ENCODE results near the gene RASSF10. TPM values are rescaled to one million over a fixed set of nuclear protein-coding genes. Genes with fewer than 3 reads are reported as not detected.

Gene RASSF10
- total RNA-seq, 1 experiment from 2014 or later = not detected

- Histone ChIP-seq H3K9ac (ENCODE audit: low read length) (no peak overlapping the region), H3K9me3 (ENCODE audit: low read length) (no peaks in the 10 kb centered on the region), H3K9me2 (replicated peaks; ENCODE audit: low read length) (no peaks in the 10 kb centered on the region), H2AFZ (ENCODE audit: low read length) (no peak overlapping the region), H3K27me3 (ENCODE audit: low read length) (no peaks in the 10 kb centered on the region), H3K4me1 (ENCODE audit: insufficient read depth, low read length) (0 out of 2 replicates have a peak, but pooled peaks cover 3% of the 10 kb centered on the region), H3K79me2 (ENCODE audit: low read length) (no peaks in the 10 kb centered on the region), H4K20me1 (ENCODE audit: low read length) (no peaks in the 10 kb centered on the region), H3K36me3 (ENCODE audit: low read depth, low read length) (no peaks in the 10 kb centered on the region), H3K4me3 (ENCODE audit: low read length) (no peak overlapping the region), H3K27ac (ENCODE audit: low read length) (no peak overlapping the region), H3K4me2 (ENCODE audit: low read length) (no peak overlapping the region), H3F3A (ENCODE audit: low read length, unreplicated experiment) (no peaks in the 10 kb centered on the region)
- ChIA-PET CTCF (interaction anchor here (1.2 to 1.5 kb wide), 2 partner anchors 48 to 73 kb away, joined by 6 to 15 read pairs; no protein-coding TSS in a partner anchor), POLR2A (ENCODE audit: unreplicated experiment) (no interaction called here)
- intact Hi-C loops (cut with micrococcal nuclease) = loop anchor here (5.0 to 10.0 kb wide), 3 partner anchors 55 to 675 kb away; no protein-coding TSS in a partner anchor
- no peak for ATAC-seq
- TF ChIP-seq CTCF (conservative IDR thresholded peaks at IDR 0.05; ENCODE audit: low read depth, low read length) (no peak), EZH2 (IDR thresholded peaks at IDR 0.05; ENCODE audit: low read length, unreplicated experiment) (no peak), EZH2phosphoT487 (IDR thresholded peaks at IDR 0.05; ENCODE audit: borderline replicate concordance, low read length) (no peak)
- DNase-seq = no peak
- no TSS peak for BruUV-seq (replicated peaks)
Measured at GRCh38 chr11:12962306-12962705, 46.8 kb upstream of the RASSF10 start.

- no peak overlapping the region for H3K27ac ChIP-seq (ENCODE audit: low read length)
- POLR2A ChIA-PET (ENCODE audit: unreplicated experiment) = no interaction called here
Measured at GRCh38 chr11:12963051-12963450, 46.1 kb upstream of the RASSF10 start.

More at GRCh38 chr11:12963051-12963450, 46.1 kb upstream of the RASSF10 start:
- Histone ChIP-seq H3K4me1 (ENCODE audit: insufficient read depth, low read length) (peaks cover 10% of the 10 kb centered on the region), H3K9me2 (replicated peaks; ENCODE audit: low read length) (no peaks in the 10 kb centered on the region), H3K79me2 (ENCODE audit: low read length) (no peaks in the 10 kb centered on the region), H3K36me3 (ENCODE audit: low read depth, low read length) (no peaks in the 10 kb centered on the region), H3K27me3 (ENCODE audit: low read length) (no peaks in the 10 kb centered on the region), H3K9ac (ENCODE audit: low read length) (no peak overlapping the region), H3K9me3 (ENCODE audit: low read length) (no peaks in the 10 kb centered on the region), H4K20me1 (ENCODE audit: low read length) (no peaks in the 10 kb centered on the region), H3F3A (ENCODE audit: low read length, unreplicated experiment) (no peaks in the 10 kb centered on the region), H2AFZ (ENCODE audit: low read length) (no peak overlapping the region), H3K4me3 (ENCODE audit: low read length) (no peak overlapping the region), H3K4me2 (ENCODE audit: low read length) (no peak overlapping the region)
- DNase-seq (no peak), ATAC-seq (no peak)
- TF ChIP-seq EZH2 (IDR thresholded peaks at IDR 0.05; ENCODE audit: low read length, unreplicated experiment) (no peak), CTCF (conservative IDR thresholded peaks at IDR 0.05; ENCODE audit: low read depth, low read length) (no peak), EZH2phosphoT487 (IDR thresholded peaks at IDR 0.05; ENCODE audit: borderline replicate concordance, low read length) (no peak)
- CTCF ChIA-PET = interaction anchor here (1.0 to 1.1 kb wide), 3 partner anchors 189 to 632 kb away, joined by 3 to 9 read pairs (median 5); no protein-coding TSS in a partner anchor
- BruUV-seq (replicated peaks) = no TSS peak
- intact Hi-C loops (cut with micrococcal nuclease) = loop anchor here (5.0 to 10.0 kb wide), 3 partner anchors 56 to 676 kb away; no protein-coding TSS in a partner anchor

Data from PC-3 (cell line).